ENCODE results near the gene RETREG1.

Gene RETREG1

DNA sequence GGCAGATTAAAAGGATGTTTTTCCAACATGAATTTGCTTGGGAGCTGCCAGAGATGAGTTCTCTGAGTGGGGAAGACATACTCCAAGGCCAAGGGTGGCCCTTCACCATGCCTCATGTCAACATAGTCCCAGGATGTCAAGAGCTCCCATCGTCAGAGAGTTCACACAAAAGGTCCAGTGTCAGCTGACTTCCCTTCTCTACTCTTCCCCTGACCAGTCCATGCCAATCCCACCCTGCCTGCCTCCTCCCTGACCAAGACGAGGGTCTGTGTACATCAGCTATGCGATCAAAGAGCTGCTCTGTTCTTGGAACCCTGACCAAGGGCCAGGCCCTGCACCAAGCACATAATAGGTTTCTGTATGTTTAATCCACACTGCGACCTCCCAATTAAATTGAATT lies 80.0 kb downstream of the RETREG1 start:
- Histone ChIP-seq H3K9me3 (ENCODE audit: low read length) (no peaks in the 10 kb centered on the region), H3K4me2 (ENCODE audit: low read length) (no peak overlapping the region), H3K9me2 (ENCODE audit: low read depth, low read length) (no peaks in the 10 kb centered on the region), H3K9ac (ENCODE audit: low read length) (no peak overlapping the region), H3K4me3 (ENCODE audit: low read depth, low read length, poor library complexity, severe bottlenecking) (no peak overlapping the region), H3K79me2 (ENCODE audit: insufficient read depth, low read length) (no peaks in the 10 kb centered on the region), H4K20me1 (ENCODE audit: insufficient read depth, low read length) (no peaks in the 10 kb centered on the region), H3K27ac (ENCODE audit: low read depth, low read length, poor library complexity, severe bottlenecking) (no peak overlapping the region), H3K27me3 (ENCODE audit: insufficient read depth, low read length) (no peaks in the 10 kb centered on the region; the same call in 1 of the 2 replicates), H3K36me3 (ENCODE audit: insufficient read depth, low read length) (no peaks in the 10 kb centered on the region), H3F3A (ENCODE audit: insufficient read depth, low read length) (no peaks in the 10 kb centered on the region), H2AFZ (ENCODE audit: low read length) (no peak overlapping the region), H3K4me1 (ENCODE audit: insufficient read depth, low read length, severe bottlenecking) (no peaks in the 10 kb centered on the region)
- TF ChIP-seq, protein P1, sequence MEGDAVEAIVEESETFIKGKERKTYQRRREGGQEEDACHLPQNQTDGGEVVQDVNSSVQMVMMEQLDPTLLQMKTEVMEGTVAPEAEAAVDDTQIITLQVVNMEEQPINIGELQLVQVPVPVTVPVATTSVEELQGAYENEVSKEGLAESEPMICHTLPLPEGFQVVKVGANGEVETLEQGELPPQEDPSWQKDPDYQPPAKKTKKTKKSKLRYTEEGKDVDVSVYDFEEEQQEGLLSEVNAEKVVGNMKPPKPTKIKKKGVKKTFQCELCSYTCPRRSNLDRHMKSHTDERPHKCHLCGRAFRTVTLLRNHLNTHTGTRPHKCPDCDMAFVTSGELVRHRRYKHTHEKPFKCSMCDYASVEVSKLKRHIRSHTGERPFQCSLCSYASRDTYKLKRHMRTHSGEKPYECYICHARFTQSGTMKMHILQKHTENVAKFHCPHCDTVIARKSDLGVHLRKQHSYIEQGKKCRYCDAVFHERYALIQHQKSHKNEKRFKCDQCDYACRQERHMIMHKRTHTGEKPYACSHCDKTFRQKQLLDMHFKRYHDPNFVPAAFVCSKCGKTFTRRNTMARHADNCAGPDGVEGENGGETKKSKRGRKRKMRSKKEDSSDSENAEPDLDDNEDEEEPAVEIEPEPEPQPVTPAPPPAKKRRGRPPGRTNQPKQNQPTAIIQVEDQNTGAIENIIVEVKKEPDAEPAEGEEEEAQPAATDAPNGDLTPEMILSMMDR (IDR thresholded peaks at IDR 0.05; ENCODE audit: low read length) = no peak
- TF ChIP-seq EZH2 (IDR thresholded peaks at IDR 0.05; ENCODE audit: borderline replicate concordance, low read length) = no peak

DNA sequence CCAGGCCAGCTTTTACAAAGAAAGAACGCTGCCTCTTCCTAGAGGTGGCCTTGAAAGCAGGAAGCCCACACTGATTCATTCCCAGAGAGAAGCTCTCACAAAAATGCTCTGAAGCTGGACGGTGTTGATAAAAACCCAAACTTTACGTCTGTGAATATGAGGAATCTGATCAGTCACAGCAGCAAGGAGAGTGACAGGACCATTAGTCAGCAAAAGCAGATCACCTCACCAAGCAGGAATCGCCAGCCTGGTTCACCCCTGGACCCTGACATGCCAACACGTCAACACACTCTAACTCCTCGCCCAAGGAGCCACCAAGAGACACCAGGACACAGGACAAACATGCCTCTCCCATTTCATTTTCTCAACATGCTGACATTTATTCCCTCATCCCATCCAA lies 80.6 kb downstream of the RETREG1 start:
- no peaks in the 10 kb centered on the region for H3K4me1 ChIP-seq (ENCODE audit: insufficient read depth, low read length, severe bottlenecking)
- H3K27ac ChIP-seq (ENCODE audit: low read depth, low read length, poor library complexity, severe bottlenecking) = no peak overlapping the region
- no peak for TF ChIP-seq EZH2 (IDR thresholded peaks at IDR 0.05; ENCODE audit: borderline replicate concordance, low read length)
- TF ChIP-seq, protein P1 (IDR thresholded peaks at IDR 0.05; ENCODE audit: low read length) = no peak
- H3F3A ChIP-seq (ENCODE audit: insufficient read depth, low read length) = no peaks in the 10 kb centered on the region
- H3K27me3 ChIP-seq (ENCODE audit: insufficient read depth, low read length) = no peaks in the 10 kb centered on the region; the same call in 1 of the 2 replicates
- no peaks in the 10 kb centered on the region for H3K9me3 ChIP-seq (ENCODE audit: low read length)
- H3K4me2 ChIP-seq (ENCODE audit: low read length) = no peak overlapping the region
- H3K4me3 ChIP-seq (ENCODE audit: low read depth, low read length, poor library complexity, severe bottlenecking) = no peak overlapping the region
- no peak overlapping the region for H3K9ac ChIP-seq (ENCODE audit: low read length)
- no peaks in the 10 kb centered on the region for H3K79me2 ChIP-seq (ENCODE audit: insufficient read depth, low read length)
- no peaks in the 10 kb centered on the region for H3K9me2 ChIP-seq (ENCODE audit: low read depth, low read length)
- no peaks in the 10 kb centered on the region for H3K36me3 ChIP-seq (ENCODE audit: insufficient read depth, low read length)
- no peaks in the 10 kb centered on the region for H4K20me1 ChIP-seq (ENCODE audit: insufficient read depth, low read length)
- H2AFZ ChIP-seq (ENCODE audit: low read length) = no peak overlapping the region

DNA sequence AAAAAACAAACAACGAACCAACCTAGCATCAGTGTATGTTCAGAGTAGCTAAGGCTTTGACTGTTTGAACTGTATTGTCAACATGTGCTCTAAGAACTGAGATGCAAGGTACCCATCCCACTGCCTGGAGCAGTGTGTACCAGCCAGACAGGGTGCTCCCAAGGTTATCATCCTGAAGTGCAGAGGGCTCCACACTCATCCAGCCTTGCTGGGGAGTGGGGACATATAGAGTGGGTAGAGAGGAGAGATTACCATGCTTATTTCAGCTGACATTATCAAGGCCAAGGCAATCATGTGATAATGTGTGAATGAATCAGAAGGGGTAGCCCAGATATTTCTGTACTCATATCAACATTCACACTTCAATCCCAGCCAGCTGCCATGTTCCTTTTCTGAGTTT lies 82.5 kb downstream of the RETREG1 start:
- TF ChIP-seq EZH2 (IDR thresholded peaks at IDR 0.05; ENCODE audit: borderline replicate concordance, low read length) = no peak
- TF ChIP-seq, protein P1 (IDR thresholded peaks at IDR 0.05; ENCODE audit: low read length) = no peak
- Histone ChIP-seq H3K79me2 (ENCODE audit: insufficient read depth, low read length) (no peaks in the 10 kb centered on the region), H3K4me3 (ENCODE audit: low read depth, low read length, poor library complexity, severe bottlenecking) (no peak overlapping the region), H4K20me1 (ENCODE audit: insufficient read depth, low read length) (no peaks in the 10 kb centered on the region), H3F3A (ENCODE audit: insufficient read depth, low read length) (no peaks in the 10 kb centered on the region), H2AFZ (ENCODE audit: low read length) (no peak overlapping the region), H3K9ac (ENCODE audit: low read length) (no peak overlapping the region), H3K9me3 (ENCODE audit: low read length) (no peaks in the 10 kb centered on the region), H3K27me3 (ENCODE audit: insufficient read depth, low read length) (no peaks in the 10 kb centered on the region; the same call in 1 of the 2 replicates), H3K4me1 (ENCODE audit: insufficient read depth, low read length, severe bottlenecking) (no peaks in the 10 kb centered on the region), H3K4me2 (ENCODE audit: low read length) (no peak overlapping the region), H3K27ac (ENCODE audit: low read depth, low read length, poor library complexity, severe bottlenecking) (no peak overlapping the region), H3K36me3 (ENCODE audit: insufficient read depth, low read length) (no peaks in the 10 kb centered on the region), H3K9me2 (ENCODE audit: low read depth, low read length) (no peaks in the 10 kb centered on the region)
